ENCODE results near the gene ATXN3. TPM values are rescaled to one million over a fixed set of nuclear protein-coding genes. Genes with fewer than 3 reads are reported as not detected.

Gene ATXN3
- 9.3 TPM for total RNA-seq

GRCh38 chr14:92106143-92106926 is at the start of gene ATXN3:
TSS of gene ATXN3 (minus strand) at chr14:92106582. CDS start at chr14:92106552, 30 bp downstream.
- ATAC-seq: peak; percentile 93

GRCh38 chr14:92154283-92154942 is 48.0 kb upstream of the ATXN3 start:
- no peak for ATAC-seq
- DNase-seq (ENCODE audit: low spot score): no peak

More at GRCh38 chr14:92106143-92106926, at the start of gene ATXN3:
- DNase-seq (ENCODE audit: low spot score): peak; percentile 98

- DNase-seq (ENCODE audit: low spot score) (no peak), ATAC-seq (no peak)
These were observed 47.2 kb upstream of the ATXN3 start for GRCh38 chr14:92153581-92153980.

- DNase-seq (ENCODE audit: low spot score) (no peak), ATAC-seq (no peak)
These were observed 38.3 kb upstream of the ATXN3 start for GRCh38 chr14:92144708-92145107.

GRCh38 chr14:92143962-92144361 is 37.6 kb upstream of the ATXN3 start:
- ATAC-seq (no peak), DNase-seq (ENCODE audit: low spot score) (no peak)

GRCh38 chr14:92143309-92143708 is 36.9 kb upstream of the ATXN3 start:
- no peak for ATAC-seq
- DNase-seq (ENCODE audit: low spot score): no peak

GRCh38 chr14:92135269-92135668 is 28.9 kb upstream of the ATXN3 start:
- DNase-seq (ENCODE audit: low spot score) (no peak), ATAC-seq (no peak)

- no peak for ATAC-seq
- no peak for DNase-seq (ENCODE audit: low spot score)
These were observed 28.1 kb upstream of the ATXN3 start for GRCh38 chr14:92134456-92134855.

GRCh38 chr14:92122761-92123160 is 16.4 kb upstream of the ATXN3 start:
- no peak for ATAC-seq
- DNase-seq (ENCODE audit: low spot score): no peak

- DNase-seq (ENCODE audit: low spot score): no peak
- ATAC-seq: peak; percentile 30
These were observed 15.9 kb upstream of the ATXN3 start for GRCh38 chr14:92122351-92122677.

- peak; percentile 88 for DNase-seq (ENCODE audit: low spot score)
- peak; percentile 94 for ATAC-seq
These were observed 15.4 kb upstream of the ATXN3 start, which contains the start of the genes CPSF2 and NDUFB1 for GRCh38 chr14:92121670-92122350. TSS of gene CPSF2 (plus strand) at chr14:92121969. CDS start at chr14:92130985, 9,016 bp downstream. TSS of gene NDUFB1 (minus strand) at chr14:92121706. CDS start at chr14:92117637, 4,069 bp downstream.

GRCh38 chr14:92121207-92121669 is 14.9 kb upstream of the ATXN3 start:
- ATAC-seq (peak; percentile 61), DNase-seq (ENCODE audit: low spot score) (no peak)

GRCh38 chr14:92109490-92109889 is 3.1 kb upstream of the ATXN3 start:
- no peak for DNase-seq (ENCODE audit: low spot score)
- no peak for ATAC-seq

- no peak for DNase-seq (ENCODE audit: low spot score)
- ATAC-seq: no peak
These were observed 2.2 kb upstream of the ATXN3 start for GRCh38 chr14:92108345-92109254.

GRCh38 chr14:92105893-92106142 is 564 bp downstream of the ATXN3 start:
- DNase-seq (ENCODE audit: low spot score) (peak; percentile 55), ATAC-seq (no peak)

- no peak for DNase-seq (ENCODE audit: low spot score)
- peak; percentile 29 for ATAC-seq
These were observed 1.1 kb downstream of the ATXN3 start for GRCh38 chr14:92105073-92105892.

- DNase-seq (ENCODE audit: low spot score): no peak
- ATAC-seq: no peak
These were observed 2.9 kb downstream of the ATXN3 start for GRCh38 chr14:92103363-92103989.

- ATAC-seq (no peak), DNase-seq (ENCODE audit: low spot score) (no peak)
These were observed 6.6 kb downstream of the ATXN3 start for GRCh38 chr14:92099802-92100201.

- ATAC-seq: peak; percentile 36
These were observed 13.1 kb downstream of the ATXN3 start for GRCh38 chr14:92093320-92093719.

More at GRCh38 chr14:92093320-92093719, 13.1 kb downstream of the ATXN3 start:
- no peak for DNase-seq (ENCODE audit: low spot score)

Data from left lobe of liver (tissue), 2 donors.